GM23248 (cell line): ENCODE data around the gene RARS2. TPM values are rescaled to one million over a fixed set of nuclear protein-coding genes. Genes with fewer than 3 reads are reported as not detected.

Experiments
- DNase-seq: peaks from one replicate; pipeline ENCODE4 v3.0.0-alpha.2; 2015
- H2AFZ ChIP-seq: fragments of 200-600 bp; sonication (generic); 2 replicates; pipeline ENCODE4 v1.6.1; 2016; ENCODE audit warnings: antibody characterized with exemption
- H3F3A ChIP-seq: fragments of 200-600 bp; sonication (generic); 2 replicates; pipeline ENCODE4 v1.6.1; 2016; ENCODE audit warnings: mild to moderate bottlenecking, antibody characterized with exemption, mixed run types; ENCODE audit not compliant: insufficient read depth
- H3K27ac ChIP-seq: fragments of 200-600 bp; sonication (generic); 2 replicates; pipeline ENCODE4 v1.5.1; 2016; ENCODE audit warnings: mild to moderate bottlenecking
- H3K27me3 ChIP-seq: fragments of 200-600 bp; sonication (generic); replicated peaks from 2 replicates; pipeline ENCODE4 v1.6.1; 2016; ENCODE audit warnings: mild to moderate bottlenecking; ENCODE audit not compliant: insufficient read depth
- H3K36me3 ChIP-seq: fragments of 200-600 bp; sonication (generic); 2 replicates; pipeline ENCODE4 v1.6.1; 2016; ENCODE audit warnings: low read depth, mild to moderate bottlenecking
- H3K4me1 ChIP-seq: fragments of 200-600 bp; sonication (generic); 2 replicates; pipeline ENCODE4 v1.6.1; 2016; ENCODE audit warnings: mild to moderate bottlenecking; ENCODE audit not compliant: insufficient read depth
- H3K4me2 ChIP-seq: fragments of 200-600 bp; sonication (generic); one replicate; pipeline ENCODE4 v1.6.1; 2016; ENCODE audit warnings: mild to moderate bottlenecking; ENCODE audit not compliant: unreplicated experiment
- H3K4me3 ChIP-seq: fragments of 200-600 bp; sonication (generic); 2 replicates; pipeline ENCODE4 v1.5.1; 2016; ENCODE audit warnings: mild to moderate bottlenecking
- H3K79me2 ChIP-seq: fragments of 200-600 bp; sonication (generic); 2 replicates; pipeline ENCODE4 v1.6.1; 2016; ENCODE audit warnings: mild to moderate bottlenecking; ENCODE audit not compliant: insufficient read depth
- H3K9ac ChIP-seq: fragments of 200-600 bp; sonication (generic); 2 replicates; pipeline ENCODE4 v1.6.1; 2016; ENCODE audit warnings: mild to moderate bottlenecking
- H3K9me2 ChIP-seq: fragments of 200-600 bp; sonication (generic); 2 replicates; pipeline ENCODE4 v1.6.1; 2016; ENCODE audit warnings: mixed run types, mild to moderate bottlenecking, moderate library complexity; ENCODE audit not compliant: insufficient read depth
- H3K9me3 ChIP-seq: fragments of 200-600 bp; sonication (generic); one replicate; pipeline ENCODE4 v1.6.1; 2017; ENCODE audit warnings: low read depth
- H4K20me1 ChIP-seq: fragments of 200-600 bp; sonication (generic); 2 replicates; pipeline ENCODE4 v1.6.0; 2016; ENCODE audit not compliant: insufficient read depth
- EZH2 ChIP-seq: fragments of 200-600 bp; sonication (generic); IDR thresholded peaks from 2 replicates; pipeline ENCODE4 v1.6.1; 2018; ENCODE audit warnings: antibody characterized with exemption, mild to moderate bottlenecking; ENCODE audit not compliant: insufficient read depth, poor library complexity, severe bottlenecking
- EZH2phosphoT487 ChIP-seq: fragments of 200-600 bp; sonication (generic); IDR thresholded peaks from 2 replicates; pipeline ENCODE4 v1.6.1; 2018; ENCODE audit warnings: antibody characterized with exemption, moderate library complexity, mild to moderate bottlenecking, low read depth; ENCODE audit not compliant: insufficient read depth
- WGBS, 2 experiments: methylation state at CpG; one replicate each; pipeline ENCODE4 v1.1.6; 2015 to 2017; ENCODE audit warnings: low lambda C conversion rate in 2 of 2, low coverage in 1 of 2; ENCODE audit errors: missing lambda C conversion rate in 2 of 2; 5-methylcytosine and 5-hydroxymethylcytosine counted together
- in situ Hi-C: fragments of 300-500 bp; cut with MboI; formaldehyde crosslinking; loops from 2 replicates; pipeline ENCODE4 v1.15.0; 2020
- polyA plus RNA-seq: library from polyadenylated mRNA; unstranded; fragments of >200 nt; fragmentation: Nextera tagmentation; extraction: Ambion mirVana; gene quantifications from 2 replicates; pipeline ENCODE4 v1.2.1, GENCODE V29; 2016
- total RNA-seq: library from RNA; depleted of rRNA; stranded (reverse); fragments of >200 nt; shearing (Covaris generic); gene quantifications from 2 replicates; pipeline ENCODE4 v1.2.3, GENCODE V29; 2014

RARS2 gene
- total and polyA plus RNA-seq, 2 experiments from 2014 or later: 38.7 to 77.3 TPM

DNA sequence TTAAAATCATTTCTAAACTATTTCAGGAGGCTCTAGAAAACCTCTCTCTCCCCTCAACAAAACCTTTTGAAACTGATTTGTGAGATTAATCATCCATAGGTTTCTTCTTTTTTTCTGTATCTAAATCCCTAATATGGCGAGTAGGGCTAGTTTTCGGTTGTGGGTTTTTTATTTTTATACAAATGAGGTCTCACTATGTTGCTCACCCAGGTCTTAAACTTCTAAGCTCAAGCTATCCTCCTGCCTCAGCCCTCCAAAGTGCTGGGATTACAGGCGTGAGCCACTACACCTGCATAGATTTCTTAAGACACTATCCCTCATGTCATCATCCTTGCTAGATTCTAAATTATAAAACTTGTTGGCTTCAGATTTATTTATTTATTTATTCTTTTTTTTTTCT is 44.1 kb upstream of the RARS2 start:
- DNase-seq: no peak
- Histone ChIP-seq H3K36me3 (0 out of 2 replicates have a peak, but pooled peaks cover 14% of the 10 kb centered on the region), H3K9ac (no peak overlapping the region), H2AFZ (no peak overlapping the region), H3K27ac (no peak overlapping the region), H3K9me3 (no peaks in the 10 kb centered on the region), H4K20me1 (no peaks in the 10 kb centered on the region), H3K4me2 (no peak overlapping the region), H3K79me2 (no peaks in the 10 kb centered on the region), H3K9me2 (no peaks in the 10 kb centered on the region), H3K4me1 (peaks cover 19% of the 10 kb centered on the region), H3K4me3 (no peak overlapping the region), H3F3A (no peaks in the 10 kb centered on the region), H3K27me3 (no peaks in the 10 kb centered on the region)
- 81 to 82% methylated on average over 3 of the region's 3 CpGs for WGBS, 2 experiments
- TF ChIP-seq EZH2phosphoT487: no peak
- TF ChIP-seq EZH2: no peak
- in situ Hi-C loops: no loop called here

- no peaks in the 10 kb centered on the region for H3K9me3 ChIP-seq
- WGBS, 2 experiments: 95 to 100% methylated on average over 1 of the region's 1 CpG
- no peak for DNase-seq
- no peaks in the 10 kb centered on the region for H4K20me1 ChIP-seq
- H3K9ac ChIP-seq: no peak overlapping the region
- no peaks in the 10 kb centered on the region for H3K9me2 ChIP-seq
- no peak overlapping the region for H3K4me2 ChIP-seq
- TF ChIP-seq EZH2phosphoT487 (no peak), EZH2 (no peak)
- no peak overlapping the region for H3K4me3 ChIP-seq
- no peak overlapping the region for H2AFZ ChIP-seq
- H3K27ac ChIP-seq: no peak overlapping the region
- in situ Hi-C loops: no loop called here
- H3K4me1 ChIP-seq: peaks cover 24% of the 10 kb centered on the region
- no peaks in the 10 kb centered on the region for H3K79me2 ChIP-seq
- no peaks in the 10 kb centered on the region for H3F3A ChIP-seq
- H3K36me3 ChIP-seq: 0 out of 2 replicates have a peak, but pooled peaks cover 2% of the 10 kb centered on the region
- H3K27me3 ChIP-seq: no peaks in the 10 kb centered on the region
Observed at GRCh38 chr6:87630746-87631145, 41.0 kb upstream of the RARS2 start.

DNA sequence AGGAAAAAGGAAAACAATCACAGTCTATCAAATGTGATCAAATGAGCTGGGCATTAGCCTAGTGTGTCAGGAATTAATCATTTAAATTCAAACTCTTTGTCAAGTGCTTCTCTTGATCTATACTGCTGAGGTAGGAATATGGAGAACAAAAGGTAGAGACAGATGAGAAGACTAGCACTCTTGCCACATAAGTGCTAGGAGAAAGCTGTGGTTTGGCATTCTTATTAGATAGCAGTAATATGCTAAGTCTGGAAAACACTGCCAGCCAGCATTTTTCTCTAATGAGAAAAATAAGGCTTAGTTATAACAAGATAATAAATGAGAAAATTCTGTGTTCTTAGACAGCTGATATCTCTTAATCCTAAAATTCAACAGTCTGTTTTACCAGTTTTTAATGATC is 39.1 kb upstream of the RARS2 start:
- H3K9me3 ChIP-seq: no peaks in the 10 kb centered on the region
- no peak overlapping the region for H3K4me3 ChIP-seq
- H4K20me1 ChIP-seq: no peaks in the 10 kb centered on the region
- H3K27ac ChIP-seq: no peak overlapping the region
- H3K4me1 ChIP-seq: peaks cover 24% of the 10 kb centered on the region
- no peaks in the 10 kb centered on the region for H3K9me2 ChIP-seq
- DNase-seq: peak; percentile 77
- no peak overlapping the region for H3K4me2 ChIP-seq
- TF ChIP-seq EZH2phosphoT487 (no peak), EZH2 (no peak)
- no peaks in the 10 kb centered on the region for H3K36me3 ChIP-seq
- no peaks in the 10 kb centered on the region for H3K79me2 ChIP-seq
- no peak overlapping the region for H2AFZ ChIP-seq
- H3F3A ChIP-seq: no peaks in the 10 kb centered on the region
- in situ Hi-C loops: no loop called here
- H3K9ac ChIP-seq: no peak overlapping the region
- H3K27me3 ChIP-seq: no peaks in the 10 kb centered on the region

DNA sequence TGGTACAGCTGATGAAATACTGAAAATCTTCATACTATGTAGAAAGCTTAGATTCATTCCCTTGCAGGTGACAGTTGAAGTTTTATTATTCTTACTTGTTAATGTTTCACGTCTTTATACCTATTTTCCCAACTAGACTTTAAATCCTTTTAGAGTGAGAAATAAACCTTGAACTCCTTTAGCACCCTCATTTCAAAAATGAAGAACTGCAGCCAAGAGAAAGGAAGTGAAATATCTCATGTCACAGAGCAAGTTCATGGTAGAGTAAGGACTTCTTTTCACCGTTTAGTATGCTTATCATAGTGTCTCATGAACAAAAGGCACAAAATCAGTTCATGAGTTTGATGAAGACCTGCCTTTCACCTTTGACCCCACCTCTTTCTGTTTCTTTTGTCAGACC is 38.6 kb upstream of the RARS2 start:
- Histone ChIP-seq H4K20me1 (no peaks in the 10 kb centered on the region), H3K27ac (no peak overlapping the region), H3K9ac (no peak overlapping the region), H3F3A (no peaks in the 10 kb centered on the region), H3K9me3 (no peaks in the 10 kb centered on the region), H3K27me3 (no peaks in the 10 kb centered on the region), H3K4me2 (no peak overlapping the region), H3K9me2 (no peaks in the 10 kb centered on the region), H3K36me3 (no peaks in the 10 kb centered on the region), H2AFZ (no peak overlapping the region), H3K4me3 (no peak overlapping the region), H3K79me2 (no peaks in the 10 kb centered on the region), H3K4me1 (peaks cover 25% of the 10 kb centered on the region)
- 96 to 99% methylated on average over 2 of the region's 2 CpGs for WGBS, 2 experiments
- in situ Hi-C loops: no loop called here
- no peak for DNase-seq
- TF ChIP-seq EZH2 (no peak), EZH2phosphoT487 (no peak)

- H3K27ac ChIP-seq: peak overlapping the region; percentile 3; the same call in 1 of the 2 replicates
Observed at GRCh38 chr6:87623248-87623647, 33.5 kb upstream of the RARS2 start.

More at GRCh38 chr6:87623248-87623647, 33.5 kb upstream of the RARS2 start:
- no peak overlapping the region for H3K4me2 ChIP-seq
- H3K79me2 ChIP-seq: no peaks in the 10 kb centered on the region
- WGBS, 2 experiments: 96 to 99% methylated on average over 3 of the region's 3 CpGs
- TF ChIP-seq EZH2 (no peak), EZH2phosphoT487 (no peak)
- H3F3A ChIP-seq: no peaks in the 10 kb centered on the region
- H3K9me2 ChIP-seq: no peaks in the 10 kb centered on the region
- in situ Hi-C loops: no loop called here
- no peak overlapping the region for H3K4me3 ChIP-seq
- peaks cover 8% of the 10 kb centered on the region for H3K36me3 ChIP-seq
- no peaks in the 10 kb centered on the region for H4K20me1 ChIP-seq
- no peak overlapping the region for H3K9ac ChIP-seq
- no peaks in the 10 kb centered on the region for H3K9me3 ChIP-seq
- H3K27me3 ChIP-seq: no peaks in the 10 kb centered on the region
- peak; percentile 44 for DNase-seq
- H2AFZ ChIP-seq: no peak overlapping the region
- H3K4me1 ChIP-seq: peaks cover 7% of the 10 kb centered on the region; the same call in 1 of the 2 replicates
